ENCODE data around the gene NOS1AP.

DNA sequence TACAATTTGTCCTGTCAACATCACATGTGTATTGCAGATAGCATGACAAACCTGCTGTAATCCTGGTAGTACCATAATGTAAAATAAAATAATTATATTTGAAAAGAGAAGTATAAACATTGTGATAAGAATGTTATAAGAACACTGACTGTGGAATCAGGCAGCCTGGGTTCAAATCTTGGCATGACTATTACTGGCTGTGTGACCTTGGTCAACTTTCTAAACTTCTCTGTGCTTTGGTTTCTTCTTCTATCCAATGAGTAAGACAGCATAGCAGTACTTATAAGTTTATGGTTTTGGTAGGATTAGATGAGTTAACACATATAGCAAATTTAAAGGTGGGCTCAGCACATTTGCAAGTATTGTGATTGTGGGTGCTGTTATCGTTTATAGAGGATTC lies 147.1 kb downstream of the NOS1AP start:
- TF ChIP-seq, protein P1, sequence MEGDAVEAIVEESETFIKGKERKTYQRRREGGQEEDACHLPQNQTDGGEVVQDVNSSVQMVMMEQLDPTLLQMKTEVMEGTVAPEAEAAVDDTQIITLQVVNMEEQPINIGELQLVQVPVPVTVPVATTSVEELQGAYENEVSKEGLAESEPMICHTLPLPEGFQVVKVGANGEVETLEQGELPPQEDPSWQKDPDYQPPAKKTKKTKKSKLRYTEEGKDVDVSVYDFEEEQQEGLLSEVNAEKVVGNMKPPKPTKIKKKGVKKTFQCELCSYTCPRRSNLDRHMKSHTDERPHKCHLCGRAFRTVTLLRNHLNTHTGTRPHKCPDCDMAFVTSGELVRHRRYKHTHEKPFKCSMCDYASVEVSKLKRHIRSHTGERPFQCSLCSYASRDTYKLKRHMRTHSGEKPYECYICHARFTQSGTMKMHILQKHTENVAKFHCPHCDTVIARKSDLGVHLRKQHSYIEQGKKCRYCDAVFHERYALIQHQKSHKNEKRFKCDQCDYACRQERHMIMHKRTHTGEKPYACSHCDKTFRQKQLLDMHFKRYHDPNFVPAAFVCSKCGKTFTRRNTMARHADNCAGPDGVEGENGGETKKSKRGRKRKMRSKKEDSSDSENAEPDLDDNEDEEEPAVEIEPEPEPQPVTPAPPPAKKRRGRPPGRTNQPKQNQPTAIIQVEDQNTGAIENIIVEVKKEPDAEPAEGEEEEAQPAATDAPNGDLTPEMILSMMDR (conservative IDR thresholded peaks at IDR 0.05; ENCODE audit: low read length) = no peak
- no peak for TF ChIP-seq EZH2phosphoT487 (IDR thresholded peaks at IDR 0.05; ENCODE audit: borderline replicate concordance, low read depth, low read length)

Measured in OCI-LY7 (cell line).